Activated CD8-positive, alpha-beta T cell treated with anti-CD3 and anti-CD28 coated beads for 36 hours (primary cell): ENCODE measurements around the gene FAM180A. TPM values are rescaled to one million over a fixed set of nuclear protein-coding genes. Genes with fewer than 3 reads are reported as not detected.

Source experiments
- ATAC-seq: fragments of 200-7000 bp; cut with Tn5 transposase; one replicate; pipeline ENCODE4 v1.10.0; 2021; ENCODE audit warnings: mild to moderate bottlenecking, moderate library complexity
- CTCF ChIA-PET: fragments of 350-600 bp; sonication (Branson Sonifier 250); formaldehyde crosslinking; loops from one replicate; lab custom pipeline; 2021; ENCODE audit warnings: antibody characterized with exemption; lab: Charles Lee
- POLR2A ChIA-PET: fragments of 350-600 bp; sonication (Branson Sonifier 250); formaldehyde crosslinking; loops from one replicate; lab custom pipeline; 2021; ENCODE audit warnings: antibody characterized with exemption; lab: Charles Lee
- DNase-seq: peaks from one replicate; pipeline ENCODE4 v3.0.0-alpha.2; 2020
- H3K27ac Mint-ChIP-seq: one replicate; pipeline ENCODE4 v1.8.0; 2021; ENCODE audit warnings: mild to moderate bottlenecking, mixed read lengths
- H3K27me3 Mint-ChIP-seq: one replicate; pipeline ENCODE4 v1.8.0; 2021; ENCODE audit warnings: mixed read lengths
- H3K36me3 Mint-ChIP-seq: one replicate; pipeline ENCODE4 v1.8.0; 2021; ENCODE audit warnings: low read depth, mixed read lengths
- H3K4me1 Mint-ChIP-seq: one replicate; pipeline ENCODE4 v1.8.0; 2021; ENCODE audit warnings: low read depth, mixed read lengths
- H3K4me3 Mint-ChIP-seq: one replicate; pipeline ENCODE4 v1.8.0; 2021; ENCODE audit warnings: mild to moderate bottlenecking, moderate library complexity, mixed read lengths
- H3K9me3 Mint-ChIP-seq: one replicate; pipeline ENCODE4 v1.8.0; 2021; ENCODE audit warnings: mixed read lengths
- CTCF ChIP-seq: fragments of 200-600 bp; IDR thresholded peaks from one replicate; pipeline ENCODE4 v1.8.0; 2022; ENCODE audit warnings: antibody characterized with exemption, mild to moderate bottlenecking
- intact Hi-C: fragments of 100-400 bp; cut with micrococcal nuclease; formaldehyde crosslinking; loops from one replicate; pipeline ENCODE4 v1.10.0; 2022
- total RNA-seq, 2 experiments: library from RNA; stranded (reverse); gene quantifications; one replicate each; pipeline ENCODE4 v1.2.3, GENCODE V29; 2021

The FAM180A gene
- total RNA-seq, 2 experiments from 2014 or later = not detected

GRCh38 chr7:135755351-135755753, 6.7 kb upstream of the FAM180A start:
- no peak overlapping the region for H3K4me3 Mint-ChIP-seq
- H3K27ac Mint-ChIP-seq = no peak overlapping the region
- peaks cover 30% of the 10 kb centered on the region for H3K27me3 Mint-ChIP-seq
- intact Hi-C loops = no loop called here
- POLR2A ChIA-PET = no interaction called here
- no peaks in the 10 kb centered on the region for H3K36me3 Mint-ChIP-seq
- CTCF ChIA-PET = no interaction called here
- no peak for ATAC-seq
- H3K4me1 Mint-ChIP-seq = no peaks in the 10 kb centered on the region
- no peak for DNase-seq
- TF ChIP-seq CTCF = no peak
- H3K9me3 Mint-ChIP-seq = no peaks in the 10 kb centered on the region

GRCh38 chr7:135753616-135754413, 5.2 kb upstream of the FAM180A start:
- Mint-ChIP-seq H3K27ac (no peak overlapping the region), H3K36me3 (no peaks in the 10 kb centered on the region), H3K4me1 (no peaks in the 10 kb centered on the region), H3K9me3 (no peaks in the 10 kb centered on the region), H3K27me3 (peaks cover 20% of the 10 kb centered on the region), H3K4me3 (no peak overlapping the region)
- ChIA-PET CTCF (no interaction called here), POLR2A (no interaction called here)
- TF ChIP-seq CTCF = no peak
- ATAC-seq = no peak
- intact Hi-C loops = no loop called here
- no peak for DNase-seq

- TF ChIP-seq CTCF = no peak
- H3K36me3 Mint-ChIP-seq = no peaks in the 10 kb centered on the region
- ATAC-seq = no peak
- intact Hi-C loops = no loop called here
- no peak overlapping the region for H3K4me3 Mint-ChIP-seq
- H3K9me3 Mint-ChIP-seq = no peaks in the 10 kb centered on the region
- peaks cover 7% of the 10 kb centered on the region for H3K27me3 Mint-ChIP-seq
- POLR2A ChIA-PET = no interaction called here
- H3K4me1 Mint-ChIP-seq = no peaks in the 10 kb centered on the region
- no peak overlapping the region for H3K27ac Mint-ChIP-seq
- DNase-seq = no peak
- CTCF ChIA-PET = no interaction called here
Observed at GRCh38 chr7:135747366-135747765, 1.2 kb downstream of the FAM180A start.

GRCh38 chr7:135745703-135746312, 2.8 kb downstream of the FAM180A start:
- H3K4me3 Mint-ChIP-seq = no peak overlapping the region
- CTCF ChIA-PET = no interaction called here
- no peaks in the 10 kb centered on the region for H3K4me1 Mint-ChIP-seq
- DNase-seq (no peak), ATAC-seq (no peak)
- H3K9me3 Mint-ChIP-seq = no peaks in the 10 kb centered on the region
- H3K27me3 Mint-ChIP-seq = peaks cover 7% of the 10 kb centered on the region
- TF ChIP-seq CTCF = no peak
- H3K27ac Mint-ChIP-seq = no peak overlapping the region
- no peaks in the 10 kb centered on the region for H3K36me3 Mint-ChIP-seq
- POLR2A ChIA-PET = interaction anchor here (0.6 kb wide), 1 partner anchor 599 kb away, joined by 3 read pairs; no protein-coding TSS in a partner anchor
- intact Hi-C loops = no loop called here
